K562 (cell line): ENCODE data around the gene TRPC4AP. TPM values are rescaled to one million over a fixed set of nuclear protein-coding genes. Genes with fewer than 3 reads are reported as not detected.

Experiments used
- BRD4 ChIP-seq: fragments of 200-600 bp; sonication (generic); IDR thresholded peaks from 2 replicates; pipeline ENCODE4 v1.6.1; 2017; ENCODE audit warnings: inconsistent platforms
- CC2D1A ChIP-seq: fragments of 450-650 bp; IDR thresholded peaks from 2 replicates; pipeline ENCODE4 v1.6.1; 2017; ENCODE audit warnings: mild to moderate bottlenecking
- E4F1 ChIP-seq: fragments of 250-450 bp; sonication (Bioruptor Pico); IDR thresholded peaks from 2 replicates; pipeline ENCODE4 v1.5.0; 2021; ENCODE audit warnings: mild to moderate bottlenecking, borderline replicate concordance
- JUNB ChIP-seq: fragments of 450-650 bp; formaldehyde crosslinking; conservative IDR thresholded peaks from 2 replicates; pipeline ENCODE4 v1.4.0; 2020; ENCODE audit warnings: mild to moderate bottlenecking
- MCM7 ChIP-seq, 2 experiments: fragments of 450-650 bp; IDR thresholded peaks; 2 replicates each; pipeline ENCODE4 v1.6.1; 2016 to 2018
- SMAD4 ChIP-seq: fragments of 250-450 bp; sonication (Bioruptor Pico); conservative IDR thresholded peaks from 2 replicates; pipeline ENCODE4 v1.8.0; 2021; ENCODE audit warnings: inconsistent platforms, mild to moderate bottlenecking, moderate library complexity
- STAT5A ChIP-seq: IDR thresholded peaks from 2 replicates; pipeline ENCODE4 v1.6.1; 2012; ENCODE audit warnings: low read length, inconsistent platforms, borderline replicate concordance
- ZBTB26 ChIP-seq: fragments of 450-650 bp; formaldehyde crosslinking; IDR thresholded peaks from 2 replicates; pipeline ENCODE4 v1.4.0; 2022; ENCODE audit warnings: missing genetic modification characterization
- ZNF184 ChIP-seq: sonication (generic); formaldehyde crosslinking; IDR thresholded peaks from 2 replicates; pipeline ENCODE4 v1.5.0; 2020; ENCODE audit warnings: missing genetic modification reagents
- ZNF232 ChIP-seq: sonication (generic); formaldehyde crosslinking; IDR thresholded peaks from 2 replicates; pipeline ENCODE4 v1.8.0; 2022; ENCODE audit warnings: mild to moderate bottlenecking, missing genetic modification reagents
- ZNF586 ChIP-seq: fragments of 450-650 bp; formaldehyde crosslinking; conservative IDR thresholded peaks from 2 replicates; pipeline ENCODE4 v1.4.0; 2020; ENCODE audit warnings: mild to moderate bottlenecking, moderate library complexity
- ZNF766 ChIP-seq: fragments of 200-800 bp; sonication (Bioruptor generic); conservative IDR thresholded peaks from 2 replicates; pipeline ENCODE4 v1.6.1; 2016; ENCODE audit warnings: missing genetic modification characterization, missing compliant biosample characterization
- polyA plus RNA-seq, 8 experiments: library from polyadenylated mRNA; depleted of rRNA in 4 of 8; stranded (reverse) in 5 of 8; unstranded in 3 of 8; fragments of >200 nt; fragmentation: Nextera tagmentation in 2 of 8; fragmentation: Illumina TruSeq in 1 of 8; extraction: Ambion mirVana in 2 of 8; extraction: Trizol in 1 of 8; gene quantifications; 2 replicates each; pipeline versions ENCODE4 v1.2.1 to v1.2.3, GENCODE V29; 2011 to 2014; ENCODE audit warnings: inconsistent platforms in 1 of 8, missing spikeins in 1 of 8
- total RNA-seq, 7 experiments: library from RNA; depleted of rRNA in 6 of 7; stranded (reverse); fragments of >200 nt in 6 of 7; fragmentation: Illumina TruSeq in 2 of 7; extraction: Trizol in 2 of 7; gene quantifications; 2 replicates each; pipeline versions ENCODE4 v1.2.1 to v1.2.3, GENCODE V29; 2011 to 2021; ENCODE audit warnings: low replicate concordance in 1 of 7
- TF ChIP-seq, protein P1 (sequence below): sonication (generic); formaldehyde crosslinking; IDR thresholded peaks from 2 replicates; pipeline ENCODE4 v1.8.0; 2022; ENCODE audit warnings: mild to moderate bottlenecking, missing genetic modification reagents, borderline replicate concordance
- TF ChIP-seq, protein P2 (sequence below): fragments of 250-450 bp; sonication (Bioruptor Pico); IDR thresholded peaks from 2 replicates; pipeline ENCODE4 v1.4.0; 2020

Gene TRPC4AP
- total and polyA plus RNA-seq, 9 of the 15 experiments (the other 6 are each of a cell fraction or from before 2014, with no cell fraction given) = 2.3 to 70.3 (median 33.3) TPM

DNA sequence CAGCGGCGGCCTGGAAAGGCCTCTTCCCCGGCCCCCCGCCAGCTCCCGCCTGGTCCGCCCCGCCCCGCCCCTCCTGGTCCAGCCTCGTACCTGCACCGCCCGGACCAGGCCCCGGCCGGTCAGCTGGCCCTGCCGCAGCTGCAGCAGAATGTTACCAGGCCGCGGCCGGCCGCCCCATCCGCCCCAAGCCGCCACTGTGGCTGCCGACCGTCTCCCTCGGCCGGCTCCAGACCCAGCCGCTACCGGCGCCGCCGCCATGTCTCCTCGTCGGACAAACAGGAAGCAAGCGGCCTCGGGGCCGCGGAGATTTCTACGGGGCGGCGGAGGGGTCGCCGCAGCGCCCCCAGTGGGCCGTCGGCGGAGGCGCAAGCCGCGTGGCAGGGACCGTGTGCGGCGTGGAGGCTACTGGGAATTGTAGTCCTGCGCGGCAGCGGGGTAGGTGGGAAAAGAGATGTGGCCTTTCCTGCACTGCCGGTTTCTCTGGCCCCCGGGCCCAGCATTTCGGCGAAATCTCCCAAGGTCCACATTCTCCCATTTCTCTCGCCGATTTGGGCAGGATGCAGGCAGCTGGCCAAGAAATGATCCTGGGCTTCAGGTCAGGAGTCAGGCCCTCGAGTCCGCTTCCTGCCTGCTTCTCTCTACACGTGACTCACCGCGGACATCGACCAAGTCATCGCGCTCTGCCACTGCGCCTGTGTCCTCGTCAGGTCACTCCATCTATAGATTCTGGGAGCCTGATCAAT lies at the start of gene TRPC4AP (continued):
- TF ChIP-seq MCM7 (IDR thresholded peaks at IDR 0.05) (no peak), STAT5A (no peak; the same call in 1 of the 2 replicates), E4F1 (CRISPR knock-in tag) (no peak), ZNF184 (CRISPR knock-in tag) (no peak), CC2D1A (no peak), ZNF232 (CRISPR knock-in tag) (0 out of 2 replicates have a peak, but pooled peaks have one; percentile 22), BRD4 (peak; percentile 51; the same call in 1 of the 2 replicates), ZBTB26 (no peak), ZNF766 (CRISPR knock-in tag) (peak; percentile 89), JUNB (CRISPR knock-in tag) (no peak; the same call in 1 of the 2 replicates), ZNF586 (CRISPR knock-in tag) (no peak), SMAD4 (peak; percentile 91)
- TF ChIP-seq, protein P1, sequence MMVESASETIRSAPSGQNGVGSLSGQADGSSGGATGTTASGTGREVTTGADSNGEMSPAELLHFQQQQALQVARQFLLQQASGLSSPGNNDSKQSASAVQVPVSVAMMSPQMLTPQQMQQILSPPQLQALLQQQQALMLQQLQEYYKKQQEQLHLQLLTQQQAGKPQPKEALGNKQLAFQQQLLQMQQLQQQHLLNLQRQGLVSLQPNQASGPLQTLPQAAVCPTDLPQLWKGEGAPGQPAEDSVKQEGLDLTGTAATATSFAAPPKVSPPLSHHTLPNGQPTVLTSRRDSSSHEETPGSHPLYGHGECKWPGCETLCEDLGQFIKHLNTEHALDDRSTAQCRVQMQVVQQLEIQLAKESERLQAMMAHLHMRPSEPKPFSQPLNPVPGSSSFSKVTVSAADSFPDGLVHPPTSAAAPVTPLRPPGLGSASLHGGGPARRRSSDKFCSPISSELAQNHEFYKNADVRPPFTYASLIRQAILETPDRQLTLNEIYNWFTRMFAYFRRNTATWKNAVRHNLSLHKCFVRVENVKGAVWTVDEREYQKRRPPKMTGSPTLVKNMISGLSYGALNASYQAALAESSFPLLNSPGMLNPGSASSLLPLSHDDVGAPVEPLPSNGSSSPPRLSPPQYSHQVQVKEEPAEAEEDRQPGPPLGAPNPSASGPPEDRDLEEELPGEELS (CRISPR knock-in tag) = peak; percentile 59; the same call in 1 of the 2 replicates
- TF ChIP-seq, protein P2, sequence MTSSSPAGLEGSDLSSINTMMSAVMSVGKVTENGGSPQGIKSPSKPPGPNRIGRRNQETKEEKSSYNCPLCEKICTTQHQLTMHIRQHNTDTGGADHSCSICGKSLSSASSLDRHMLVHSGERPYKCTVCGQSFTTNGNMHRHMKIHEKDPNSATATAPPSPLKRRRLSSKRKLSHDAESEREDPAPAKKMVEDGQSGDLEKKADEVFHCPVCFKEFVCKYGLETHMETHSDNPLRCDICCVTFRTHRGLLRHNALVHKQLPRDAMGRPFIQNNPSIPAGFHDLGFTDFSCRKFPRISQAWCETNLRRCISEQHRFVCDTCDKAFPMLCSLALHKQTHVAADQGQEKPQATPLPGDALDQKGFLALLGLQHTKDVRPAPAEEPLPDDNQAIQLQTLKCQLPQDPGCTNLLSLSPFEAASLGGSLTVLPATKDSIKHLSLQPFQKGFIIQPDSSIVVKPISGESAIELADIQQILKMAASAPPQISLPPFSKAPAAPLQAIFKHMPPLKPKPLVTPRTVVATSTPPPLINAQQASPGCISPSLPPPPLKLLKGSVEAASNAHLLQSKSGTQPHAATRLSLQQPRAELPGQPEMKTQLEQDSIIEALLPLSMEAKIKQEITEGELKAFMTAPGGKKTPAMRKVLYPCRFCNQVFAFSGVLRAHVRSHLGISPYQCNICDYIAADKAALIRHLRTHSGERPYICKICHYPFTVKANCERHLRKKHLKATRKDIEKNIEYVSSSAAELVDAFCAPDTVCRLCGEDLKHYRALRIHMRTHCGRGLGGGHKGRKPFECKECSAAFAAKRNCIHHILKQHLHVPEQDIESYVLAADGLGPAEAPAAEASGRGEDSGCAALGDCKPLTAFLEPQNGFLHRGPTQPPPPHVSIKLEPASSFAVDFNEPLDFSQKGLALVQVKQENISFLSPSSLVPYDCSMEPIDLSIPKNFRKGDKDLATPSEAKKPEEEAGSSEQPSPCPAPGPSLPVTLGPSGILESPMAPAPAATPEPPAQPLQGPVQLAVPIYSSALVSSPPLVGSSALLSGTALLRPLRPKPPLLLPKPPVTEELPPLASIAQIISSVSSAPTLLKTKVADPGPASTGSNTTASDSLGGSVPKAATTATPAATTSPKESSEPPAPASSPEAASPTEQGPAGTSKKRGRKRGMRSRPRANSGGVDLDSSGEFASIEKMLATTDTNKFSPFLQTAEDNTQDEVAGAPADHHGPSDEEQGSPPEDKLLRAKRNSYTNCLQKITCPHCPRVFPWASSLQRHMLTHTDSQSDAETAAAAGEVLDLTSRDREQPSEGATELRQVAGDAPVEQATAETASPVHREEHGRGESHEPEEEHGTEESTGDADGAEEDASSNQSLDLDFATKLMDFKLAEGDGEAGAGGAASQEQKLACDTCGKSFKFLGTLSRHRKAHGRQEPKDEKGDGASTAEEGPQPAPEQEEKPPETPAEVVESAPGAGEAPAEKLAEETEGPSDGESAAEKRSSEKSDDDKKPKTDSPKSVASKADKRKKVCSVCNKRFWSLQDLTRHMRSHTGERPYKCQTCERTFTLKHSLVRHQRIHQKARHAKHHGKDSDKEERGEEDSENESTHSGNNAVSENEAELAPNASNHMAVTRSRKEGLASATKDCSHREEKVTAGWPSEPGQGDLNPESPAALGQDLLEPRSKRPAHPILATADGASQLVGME (CRISPR knock-in tag) = no peak
